Measurements from ENCODE around the gene COL21A1.

GRCh38 chr6:56096946-56097621 is 150.3 kb downstream of the COL21A1 start:
- TF ChIP-seq XRCC5 (optimal IDR thresholded peaks at IDR 0.05; ENCODE audit: low read length) (no peak), GRHL1 (CRISPR knock-in tag; conservative IDR thresholded peaks at IDR 0.05) (no peak), TARDBP (CRISPR knock-in tag; IDR thresholded peaks at IDR 0.05) (no peak), NFYB (CRISPR knock-in tag; IDR thresholded peaks at IDR 0.05) (no peak), CEBPG (CRISPR knock-in tag; IDR thresholded peaks at IDR 0.05) (no peak), HMGXB4 (CRISPR knock-in tag; IDR thresholded peaks at IDR 0.05; ENCODE audit: borderline replicate concordance in 1 of 2, low read depth in 1 of 2) (no peak), ZNF274 (CRISPR knock-in tag; IDR thresholded peaks at IDR 0.05) (no peak), ZNF512B (CRISPR knock-in tag; IDR thresholded peaks at IDR 0.05; ENCODE audit: borderline replicate concordance) (no peak), SALL2 (CRISPR knock-in tag; IDR thresholded peaks at IDR 0.05) (no peak)

Measured in HepG2 (cell line).